Measurements from ENCODE around the gene OPRD1.

The OPRD1 gene

GRCh38 chr1:28902738-28903137 lies 90.8 kb downstream of the OPRD1 start:
- DNase-seq (ENCODE audit: low read depth): no peak
- H3K4me3 ChIP-seq (ENCODE audit: control insufficient read depth, low read depth, low read length): no peak overlapping the region
- no peak for TF ChIP-seq CTCF (conservative IDR thresholded peaks at IDR 0.05; ENCODE audit: control insufficient read depth, insufficient read depth, low read depth, low read length)

- no peak for DNase-seq (ENCODE audit: low read depth)
- no peak for TF ChIP-seq CTCF (conservative IDR thresholded peaks at IDR 0.05; ENCODE audit: control insufficient read depth, insufficient read depth, low read depth, low read length)
- H3K4me3 ChIP-seq (ENCODE audit: control insufficient read depth, low read depth, low read length): no peak overlapping the region
Observed at GRCh38 chr1:28905921-28906666, 94.1 kb downstream of the OPRD1 start.

GRCh38 chr1:28909198-28909597 lies 97.2 kb downstream of the OPRD1 start:
- TF ChIP-seq CTCF (conservative IDR thresholded peaks at IDR 0.05; ENCODE audit: control insufficient read depth, insufficient read depth, low read depth, low read length): no peak
- DNase-seq (ENCODE audit: low read depth): no peak

GRCh38 chr1:28910379-28911115 lies 98.6 kb downstream of the OPRD1 start:
- no peak overlapping the region for H3K4me3 ChIP-seq (ENCODE audit: control insufficient read depth, low read depth, low read length)
- TF ChIP-seq CTCF (conservative IDR thresholded peaks at IDR 0.05; ENCODE audit: control insufficient read depth, insufficient read depth, low read depth, low read length): no peak

More at GRCh38 chr1:28909198-28909597, 97.2 kb downstream of the OPRD1 start:
- H3K4me3 ChIP-seq (ENCODE audit: control insufficient read depth, low read depth, low read length): no peak overlapping the region

GRCh38 chr1:28913786-28914227 lies 101.8 kb downstream of the OPRD1 start:
- no peak for DNase-seq (ENCODE audit: low read depth)
- H3K4me3 ChIP-seq (ENCODE audit: control insufficient read depth, low read depth, low read length): peak overlapping the region; percentile 36
- no peak for TF ChIP-seq CTCF (conservative IDR thresholded peaks at IDR 0.05; ENCODE audit: control insufficient read depth, insufficient read depth, low read depth, low read length)

More at GRCh38 chr1:28910379-28911115, 98.6 kb downstream of the OPRD1 start:
- no peak for DNase-seq (ENCODE audit: low read depth)

- peak; percentile 75 for DNase-seq (ENCODE audit: low read depth)
- no peak for TF ChIP-seq CTCF (conservative IDR thresholded peaks at IDR 0.05; ENCODE audit: control insufficient read depth, insufficient read depth, low read depth, low read length)
- H3K4me3 ChIP-seq (ENCODE audit: control insufficient read depth, low read depth, low read length): peak within 1 kb of the TSS; percentile 52
Observed at GRCh38 chr1:28914228-28915030, 102.5 kb downstream of the OPRD1 start, which contains the start of gene EPB41. Gene EPB41 (plus strand): TSS chr1:28914569. CDS start chr1:28987438, 72,869 bp downstream.

Measured in fibroblast of mammary gland (primary cell).